Liver (tissue), 9 donors: ENCODE results near the gene PTPRN2. TPM values are rescaled to one million over a fixed set of nuclear protein-coding genes. Genes with fewer than 3 reads are reported as not detected.

ENCODE experiments used
- DNase-seq: peaks from one replicate; pipeline ENCODE4 v3.0.0-alpha.2; 2017; ENCODE audit warnings: low spot score
- H3K27ac ChIP-seq, 2 donors: one replicate each; pipeline ENCODE4 v1.7.0; 2013; ENCODE audit warnings: inconsistent platforms in 2 of 2, low read length in 2 of 2, control low read depth in 1 of 2, low read depth in 1 of 2, mild to moderate bottlenecking in 1 of 2
- H3K27me3 ChIP-seq, 4 donors: one replicate each; pipeline versions ENCODE4 v1.6.1 to v1.7.0; 2013; ENCODE audit warnings: low read length in 3 of 4, inconsistent platforms in 1 of 4, mild to moderate bottlenecking in 1 of 4, moderate library complexity in 1 of 4; ENCODE audit not compliant: control insufficient read depth in 4 of 4, insufficient read depth in 4 of 4
- H3K36me3 ChIP-seq, 4 donors: one replicate each; pipeline versions ENCODE4 v1.6.1 to v1.7.0; 2013; ENCODE audit warnings: low read length in 3 of 4, mild to moderate bottlenecking in 3 of 4, low read depth in 1 of 4, moderate library complexity in 1 of 4; ENCODE audit not compliant: control insufficient read depth in 4 of 4, insufficient read depth in 3 of 4
- H3K4me1 ChIP-seq, 4 donors: one replicate each; pipeline versions ENCODE4 v1.6.1 to v1.7.0; 2013; ENCODE audit warnings: low read length in 3 of 4, mild to moderate bottlenecking in 3 of 4, moderate library complexity in 1 of 4; ENCODE audit not compliant: control insufficient read depth in 4 of 4, insufficient read depth in 4 of 4
- H3K4me3 ChIP-seq, 3 donors: one replicate each; pipeline versions ENCODE4 v1.6.1 to v1.7.0; 2013; ENCODE audit warnings: low read length in 3 of 3, control low read depth in 1 of 3, low read depth in 1 of 3, mild to moderate bottlenecking in 1 of 3
- H3K9ac ChIP-seq, 2 donors: one replicate each; pipeline ENCODE4 v1.7.0; 2013; ENCODE audit warnings: low read length in 2 of 2, mild to moderate bottlenecking in 2 of 2, moderate library complexity in 2 of 2, control low read depth in 1 of 2, low read depth in 1 of 2
- H3K9me3 ChIP-seq, 4 donors: one replicate each; pipeline versions ENCODE4 v1.6.1 to v1.7.0; 2013; ENCODE audit warnings: low read length in 3 of 4; ENCODE audit not compliant: control insufficient read depth in 4 of 4
- EGR1 ChIP-seq, 2 donors: IDR thresholded peaks; 2 replicates each; pipeline ENCODE4 v1.6.1; 2016 to 2018; ENCODE audit warnings: antibody characterized with exemption in 2 of 2, low read depth in 2 of 2
- FOXA1 ChIP-seq: IDR thresholded peaks from 2 replicates; pipeline ENCODE4 v1.6.1; 2016; ENCODE audit warnings: antibody characterized with exemption
- FOXA2 ChIP-seq: IDR thresholded peaks from 2 replicates; pipeline ENCODE4 v1.6.1; 2016; ENCODE audit warnings: antibody characterized with exemption
- GABPA ChIP-seq, 2 donors: IDR thresholded peaks in 1 of 2; conservative IDR thresholded peaks in 1 of 2; 2 replicates each; pipeline ENCODE4 v1.6.1; 2016; ENCODE audit warnings: antibody characterized with exemption in 2 of 2, mild to moderate bottlenecking in 1 of 2, moderate library complexity in 1 of 2
- HNF4A ChIP-seq, 2 donors: conservative IDR thresholded peaks; 2 replicates each; pipeline ENCODE4 v1.6.1; 2016; ENCODE audit warnings: antibody characterized with exemption in 2 of 2, mild to moderate bottlenecking in 2 of 2
- HNF4G ChIP-seq: IDR thresholded peaks from 2 replicates; pipeline ENCODE4 v1.6.1; 2016; ENCODE audit warnings: antibody characterized with exemption
- JUND ChIP-seq, 2 donors: IDR thresholded peaks; 2 replicates each; pipeline ENCODE4 v1.6.1; 2016; ENCODE audit warnings: antibody characterized with exemption in 2 of 2
- NR2F2 ChIP-seq: IDR thresholded peaks from 2 replicates; pipeline ENCODE4 v1.6.1; 2016; ENCODE audit warnings: antibody characterized with exemption
- RAD21 ChIP-seq, 2 donors: IDR thresholded peaks; 2 replicates each; pipeline ENCODE4 v1.6.1; 2016; ENCODE audit warnings: antibody characterized with exemption in 2 of 2, mild to moderate bottlenecking in 2 of 2
- RXRA ChIP-seq, 2 donors: IDR thresholded peaks; 2 replicates each; pipeline ENCODE4 v1.6.1; 2017 to 2018; ENCODE audit warnings: antibody characterized with exemption in 2 of 2, mild to moderate bottlenecking in 1 of 2
- SP1 ChIP-seq: IDR thresholded peaks from 2 replicates; pipeline ENCODE4 v1.6.1; 2018; ENCODE audit warnings: antibody characterized with exemption, mild to moderate bottlenecking
- TAF1 ChIP-seq: conservative IDR thresholded peaks from 2 replicates; pipeline ENCODE4 v1.6.1; 2016; ENCODE audit warnings: antibody characterized with exemption, mild to moderate bottlenecking
- YY1 ChIP-seq: IDR thresholded peaks from 2 replicates; pipeline ENCODE4 v1.6.1; 2016; ENCODE audit warnings: antibody characterized with exemption, mild to moderate bottlenecking
- WGBS: extraction: QIAGEN DNeasy Blood & Tissue Kit; methylation state at CpG from one replicate; pipeline ENCODE4 v1.1.7; 2013; 5-methylcytosine and 5-hydroxymethylcytosine counted together
- polyA plus RNA-seq, 2 donors: library from polyadenylated mRNA; stranded (reverse) in 1 of 2; unstranded in 1 of 2; fragments of 200-250 nt in 1 of 2; fragments of >200 nt in 1 of 2; fragmentation: Nextera tagmentation in 1 of 2; extraction: Ambion mirVana in 1 of 2; gene quantifications; one replicate each; pipeline versions ENCODE4 v1.2.1 to v1.2.3, GENCODE V29; 2013 to 2015
- total RNA-seq, 2 donors: library from RNA; depleted of rRNA; stranded (reverse); fragments of >200 nt; gene quantifications; one replicate each; pipeline ENCODE4 v1.2.3, GENCODE V29; 2014
- TF ChIP-seq, protein P1 (sequence below): IDR thresholded peaks from 2 replicates; pipeline ENCODE4 v1.6.1; 2016; ENCODE audit warnings: antibody characterized with exemption
- TF ChIP-seq, protein P2 (sequence below): IDR thresholded peaks from 2 replicates; pipeline ENCODE4 v1.6.1; 2016; ENCODE audit warnings: antibody characterized with exemption
- TF ChIP-seq, protein P3 (sequence below): IDR thresholded peaks from 2 replicates; pipeline ENCODE4 v1.6.1; 2016; ENCODE audit warnings: antibody characterized with exemption, mild to moderate bottlenecking
- TF ChIP-seq, protein P4 (sequence below): IDR thresholded peaks from 2 replicates; pipeline ENCODE4 v1.6.1; 2016; ENCODE audit warnings: antibody characterized with exemption
- TF ChIP-seq, protein P5 (sequence below): fragments of 150-350 bp; IDR thresholded peaks from 2 replicates; pipeline ENCODE4 v1.5.1; 2017; ENCODE audit warnings: improper control_type of control experiment, low read depth, low read length; ENCODE audit not compliant: missing input control
- donor health status: healthy.
- donor health status: healthy.
- donor health status: healthy.
- donor health status: healthy.
- donor health status: healthy.

The PTPRN2 gene
- total and polyA plus RNA-seq, 4 donors = 0.75 to 1.9 (median 1.1) TPM

DNA sequence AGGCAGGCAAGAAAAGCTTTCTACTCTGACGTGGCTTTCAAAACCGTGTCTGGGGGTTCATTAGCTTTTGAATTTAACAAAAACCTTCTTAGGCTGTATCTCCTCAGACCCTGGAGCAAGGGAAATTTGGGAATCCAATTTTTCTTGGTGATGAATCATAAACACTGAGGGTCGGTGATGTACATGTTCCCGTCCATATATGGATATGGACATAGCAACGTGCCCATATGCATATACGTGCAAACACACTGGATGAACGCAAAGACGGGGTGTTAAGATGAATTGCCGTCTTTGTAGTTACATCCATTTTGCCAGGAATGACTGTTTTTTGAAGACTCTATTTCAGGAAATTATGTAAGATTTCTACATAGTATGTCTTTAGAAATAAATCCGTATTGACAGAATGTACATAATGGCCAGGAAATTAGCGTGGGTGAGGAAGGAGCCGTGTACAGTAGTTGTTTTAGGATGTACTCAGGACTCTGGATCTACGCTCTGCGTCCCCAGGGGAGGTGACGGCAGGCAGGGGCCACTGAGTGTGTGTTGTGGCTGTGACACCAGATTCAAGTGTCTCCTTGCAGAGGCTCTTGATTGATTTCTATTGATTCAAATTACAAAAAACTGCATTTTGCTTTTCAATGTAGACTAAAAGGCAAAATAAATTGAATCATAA, 1012.6 kb downstream of the PTPRN2 start (continued):
- TF ChIP-seq, protein P1, sequence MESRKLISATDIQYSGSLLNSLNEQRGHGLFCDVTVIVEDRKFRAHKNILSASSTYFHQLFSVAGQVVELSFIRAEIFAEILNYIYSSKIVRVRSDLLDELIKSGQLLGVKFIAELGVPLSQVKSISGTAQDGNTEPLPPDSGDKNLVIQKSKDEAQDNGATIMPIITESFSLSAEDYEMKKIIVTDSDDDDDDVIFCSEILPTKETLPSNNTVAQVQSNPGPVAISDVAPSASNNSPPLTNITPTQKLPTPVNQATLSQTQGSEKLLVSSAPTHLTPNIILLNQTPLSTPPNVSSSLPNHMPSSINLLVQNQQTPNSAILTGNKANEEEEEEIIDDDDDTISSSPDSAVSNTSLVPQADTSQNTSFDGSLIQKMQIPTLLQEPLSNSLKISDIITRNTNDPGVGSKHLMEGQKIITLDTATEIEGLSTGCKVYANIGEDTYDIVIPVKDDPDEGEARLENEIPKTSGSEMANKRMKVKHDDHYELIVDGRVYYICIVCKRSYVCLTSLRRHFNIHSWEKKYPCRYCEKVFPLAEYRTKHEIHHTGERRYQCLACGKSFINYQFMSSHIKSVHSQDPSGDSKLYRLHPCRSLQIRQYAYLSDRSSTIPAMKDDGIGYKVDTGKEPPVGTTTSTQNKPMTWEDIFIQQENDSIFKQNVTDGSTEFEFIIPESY = no peak
- TF ChIP-seq FOXA1 (no peak), HNF4A (conservative IDR thresholded peaks at IDR 0.05) (no peak)

DNA sequence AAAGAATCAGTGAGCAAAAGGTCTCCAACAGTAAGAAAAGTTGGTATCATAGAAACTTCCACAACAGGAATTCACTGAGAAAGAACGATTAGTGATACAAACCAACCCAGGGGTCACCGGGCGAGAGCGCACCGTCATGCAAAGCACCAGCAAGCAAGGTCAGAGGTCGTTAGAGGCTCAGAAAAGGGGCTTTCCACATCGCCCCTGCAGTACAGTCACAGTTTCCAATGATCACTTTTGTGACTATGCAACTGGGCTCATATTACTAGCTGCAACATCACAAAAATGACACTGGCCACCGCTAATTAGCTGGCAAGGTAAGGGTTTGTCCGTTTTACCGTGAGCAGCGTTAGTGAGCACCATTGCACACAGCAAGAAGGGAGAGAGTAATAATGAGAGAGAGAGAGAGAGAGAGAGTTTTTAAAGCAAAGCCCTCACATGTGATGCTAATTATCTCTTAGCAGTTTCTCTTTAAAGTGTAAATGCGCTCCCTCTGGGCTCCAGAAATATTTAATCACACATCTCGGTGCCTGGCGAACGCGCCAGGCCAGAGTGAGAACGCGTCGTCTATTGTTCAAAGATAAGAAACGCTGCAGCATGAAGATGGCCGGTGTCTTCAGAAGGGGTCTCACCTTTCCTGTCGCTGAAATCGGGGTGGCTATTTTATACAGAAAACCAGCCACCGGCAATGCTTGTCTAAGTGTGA, 1013.4 kb downstream of the PTPRN2 start:
- no peak for DNase-seq
- 84% methylated on average over 24 of the region's 24 CpGs for WGBS
- Histone ChIP-seq H3K27me3 (peaks cover 0 to 10% (median 0%) of the 10 kb centered on the region in 4 donors), H3K27ac (no peak overlapping the region), H3K9me3 (no peaks in the 10 kb centered on the region), H3K9ac (no peak overlapping the region), H3K36me3 (no peaks in the 10 kb centered on the region), H3K4me1 (peaks cover 0 to under 1% (median 0%) of the 10 kb centered on the region in 4 donors), H3K4me3 (no peak overlapping the region)
- TF ChIP-seq NR2F2 (no peak), FOXA1 (no peak), HNF4G (no peak), TAF1 (no peak), RAD21 (IDR thresholded peaks at IDR 0.05) (no peak), RXRA (IDR thresholded peaks at IDR 0.05) (no peak), EGR1 (IDR thresholded peaks at IDR 0.05; ENCODE audit: low read depth in 2 of 2) (no peak), HNF4A (conservative IDR thresholded peaks at IDR 0.05) (no peak), FOXA2 (no peak), GABPA (IDR thresholded peaks at IDR 0.05 in 1 of 2, conservative IDR thresholded peaks at IDR 0.05 in 1 of 2) (no peak), YY1 (no peak), SP1 (no peak), JUND (IDR thresholded peaks at IDR 0.05) (no peak)
- TF ChIP-seq, protein P2, sequence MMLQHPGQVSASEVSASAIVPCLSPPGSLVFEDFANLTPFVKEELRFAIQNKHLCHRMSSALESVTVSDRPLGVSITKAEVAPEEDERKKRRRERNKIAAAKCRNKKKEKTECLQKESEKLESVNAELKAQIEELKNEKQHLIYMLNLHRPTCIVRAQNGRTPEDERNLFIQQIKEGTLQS = no peak
- TF ChIP-seq, protein P3, sequence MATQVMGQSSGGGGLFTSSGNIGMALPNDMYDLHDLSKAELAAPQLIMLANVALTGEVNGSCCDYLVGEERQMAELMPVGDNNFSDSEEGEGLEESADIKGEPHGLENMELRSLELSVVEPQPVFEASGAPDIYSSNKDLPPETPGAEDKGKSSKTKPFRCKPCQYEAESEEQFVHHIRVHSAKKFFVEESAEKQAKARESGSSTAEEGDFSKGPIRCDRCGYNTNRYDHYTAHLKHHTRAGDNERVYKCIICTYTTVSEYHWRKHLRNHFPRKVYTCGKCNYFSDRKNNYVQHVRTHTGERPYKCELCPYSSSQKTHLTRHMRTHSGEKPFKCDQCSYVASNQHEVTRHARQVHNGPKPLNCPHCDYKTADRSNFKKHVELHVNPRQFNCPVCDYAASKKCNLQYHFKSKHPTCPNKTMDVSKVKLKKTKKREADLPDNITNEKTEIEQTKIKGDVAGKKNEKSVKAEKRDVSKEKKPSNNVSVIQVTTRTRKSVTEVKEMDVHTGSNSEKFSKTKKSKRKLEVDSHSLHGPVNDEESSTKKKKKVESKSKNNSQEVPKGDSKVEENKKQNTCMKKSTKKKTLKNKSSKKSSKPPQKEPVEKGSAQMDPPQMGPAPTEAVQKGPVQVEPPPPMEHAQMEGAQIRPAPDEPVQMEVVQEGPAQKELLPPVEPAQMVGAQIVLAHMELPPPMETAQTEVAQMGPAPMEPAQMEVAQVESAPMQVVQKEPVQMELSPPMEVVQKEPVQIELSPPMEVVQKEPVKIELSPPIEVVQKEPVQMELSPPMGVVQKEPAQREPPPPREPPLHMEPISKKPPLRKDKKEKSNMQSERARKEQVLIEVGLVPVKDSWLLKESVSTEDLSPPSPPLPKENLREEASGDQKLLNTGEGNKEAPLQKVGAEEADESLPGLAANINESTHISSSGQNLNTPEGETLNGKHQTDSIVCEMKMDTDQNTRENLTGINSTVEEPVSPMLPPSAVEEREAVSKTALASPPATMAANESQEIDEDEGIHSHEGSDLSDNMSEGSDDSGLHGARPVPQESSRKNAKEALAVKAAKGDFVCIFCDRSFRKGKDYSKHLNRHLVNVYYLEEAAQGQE = no peak
- TF ChIP-seq, protein P1 = no peak
- TF ChIP-seq, protein P4, sequence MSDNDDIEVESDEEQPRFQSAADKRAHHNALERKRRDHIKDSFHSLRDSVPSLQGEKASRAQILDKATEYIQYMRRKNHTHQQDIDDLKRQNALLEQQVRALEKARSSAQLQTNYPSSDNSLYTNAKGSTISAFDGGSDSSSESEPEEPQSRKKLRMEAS = no peak
- TF ChIP-seq, protein P5, sequence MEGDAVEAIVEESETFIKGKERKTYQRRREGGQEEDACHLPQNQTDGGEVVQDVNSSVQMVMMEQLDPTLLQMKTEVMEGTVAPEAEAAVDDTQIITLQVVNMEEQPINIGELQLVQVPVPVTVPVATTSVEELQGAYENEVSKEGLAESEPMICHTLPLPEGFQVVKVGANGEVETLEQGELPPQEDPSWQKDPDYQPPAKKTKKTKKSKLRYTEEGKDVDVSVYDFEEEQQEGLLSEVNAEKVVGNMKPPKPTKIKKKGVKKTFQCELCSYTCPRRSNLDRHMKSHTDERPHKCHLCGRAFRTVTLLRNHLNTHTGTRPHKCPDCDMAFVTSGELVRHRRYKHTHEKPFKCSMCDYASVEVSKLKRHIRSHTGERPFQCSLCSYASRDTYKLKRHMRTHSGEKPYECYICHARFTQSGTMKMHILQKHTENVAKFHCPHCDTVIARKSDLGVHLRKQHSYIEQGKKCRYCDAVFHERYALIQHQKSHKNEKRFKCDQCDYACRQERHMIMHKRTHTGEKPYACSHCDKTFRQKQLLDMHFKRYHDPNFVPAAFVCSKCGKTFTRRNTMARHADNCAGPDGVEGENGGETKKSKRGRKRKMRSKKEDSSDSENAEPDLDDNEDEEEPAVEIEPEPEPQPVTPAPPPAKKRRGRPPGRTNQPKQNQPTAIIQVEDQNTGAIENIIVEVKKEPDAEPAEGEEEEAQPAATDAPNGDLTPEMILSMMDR = no peak
